Renal cortex interstitium (tissue), 11 donors: ENCODE results near the gene HOXC9. TPM values are rescaled to one million over a fixed set of nuclear protein-coding genes. Genes with fewer than 3 reads are reported as not detected.

ENCODE experiments used
- DNase-seq, 11 donors: peaks; one replicate each; pipeline ENCODE4 v3.0.0-alpha.2; 2013; ENCODE audit warnings: low read depth in 9 of 11, low spot score in 4 of 11; ENCODE audit errors: extremely low read depth in 1 of 11
- polyA plus RNA-seq, 3 donors: library from polyadenylated mRNA; unstranded; fragments of 120-200 nt; gene quantifications; one replicate each; pipeline ENCODE4 v1.2.1, GENCODE V29; 2013; ENCODE audit not compliant: insufficient read length in 3 of 3

HOXC9 gene
- polyA plus RNA-seq, 3 donors = 25.5 to 34.1 (median 26.5) TPM

DNA sequence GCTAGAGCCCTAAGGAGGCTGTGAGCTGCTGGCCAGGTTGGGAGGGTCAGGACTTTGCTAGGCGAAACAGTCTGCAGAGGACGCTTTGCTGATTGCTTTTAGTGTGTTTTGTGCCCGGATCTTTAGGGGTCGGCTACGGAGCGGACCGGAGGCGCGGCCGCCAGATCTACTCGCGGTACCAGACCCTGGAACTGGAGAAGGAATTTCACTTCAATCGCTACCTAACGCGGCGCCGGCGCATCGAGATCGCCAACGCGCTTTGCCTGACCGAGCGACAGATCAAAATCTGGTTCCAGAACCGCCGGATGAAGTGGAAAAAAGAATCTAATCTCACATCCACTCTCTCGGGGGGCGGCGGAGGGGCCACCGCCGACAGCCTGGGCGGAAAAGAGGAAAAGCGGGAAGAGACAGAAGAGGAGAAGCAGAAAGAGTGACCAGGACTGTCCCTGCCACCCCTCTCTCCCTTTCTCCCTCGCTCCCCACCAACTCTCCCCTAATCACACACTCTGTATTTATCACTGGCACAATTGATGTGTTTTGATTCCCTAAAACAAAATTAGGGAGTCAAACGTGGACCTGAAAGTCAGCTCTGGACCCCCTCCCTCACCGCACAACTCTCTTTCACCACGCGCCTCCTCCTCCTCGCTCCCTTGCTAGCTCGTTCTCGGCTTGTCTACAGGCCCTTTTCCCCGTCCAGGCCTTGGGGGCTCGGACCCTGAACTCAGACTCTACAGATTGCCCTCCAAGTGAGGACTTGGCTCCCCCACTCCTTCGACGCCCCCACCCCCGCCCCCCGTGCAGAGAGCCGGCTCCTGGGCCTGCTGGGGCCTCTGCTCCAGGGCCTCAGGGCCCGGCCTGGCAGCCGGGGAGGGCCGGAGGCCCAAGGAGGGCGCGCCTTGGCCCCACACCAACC, 29.8 kb downstream of the HOXC9 start:
- no peak for DNase-seq

DNA sequence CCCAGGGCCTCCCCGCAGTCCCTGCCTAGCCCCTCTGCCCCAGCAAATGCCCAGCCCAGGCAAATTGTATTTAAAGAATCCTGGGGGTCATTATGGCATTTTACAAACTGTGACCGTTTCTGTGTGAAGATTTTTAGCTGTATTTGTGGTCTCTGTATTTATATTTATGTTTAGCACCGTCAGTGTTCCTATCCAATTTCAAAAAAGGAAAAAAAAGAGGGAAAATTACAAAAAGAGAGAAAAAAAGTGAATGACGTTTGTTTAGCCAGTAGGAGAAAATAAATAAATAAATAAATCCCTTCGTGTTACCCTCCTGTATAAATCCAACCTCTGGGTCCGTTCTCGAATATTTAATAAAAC, 30.5 kb downstream of the HOXC9 start:
- no peak for DNase-seq

DNA sequence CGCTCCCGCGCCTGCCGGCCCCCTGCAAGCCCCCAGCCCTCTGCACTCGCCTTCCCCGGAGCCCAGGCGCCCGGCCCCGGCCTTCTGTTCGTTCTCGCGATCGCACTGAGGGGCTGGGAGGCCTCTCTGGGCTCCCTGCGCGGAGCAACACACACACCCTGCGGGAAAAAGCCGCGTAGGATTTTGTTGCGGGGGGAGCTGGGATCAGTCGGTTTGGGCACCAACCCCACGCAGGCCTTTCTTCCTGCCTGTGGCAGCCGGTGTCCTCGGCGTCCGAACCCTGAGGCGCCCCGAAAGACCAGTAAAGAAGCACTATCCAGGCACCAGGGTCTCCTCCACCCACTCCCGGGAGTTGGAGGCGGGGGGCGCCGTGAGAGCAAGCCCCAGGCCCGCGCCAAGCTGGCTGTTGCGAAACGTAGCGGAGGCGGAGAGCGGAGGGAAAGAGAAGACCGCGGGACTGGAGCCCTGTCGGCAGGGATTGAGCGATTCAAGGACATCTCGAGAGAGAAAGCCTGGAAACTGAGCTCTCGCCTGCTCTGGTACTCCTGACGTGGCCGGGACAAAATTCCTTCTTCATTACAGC, 31.0 kb downstream of the HOXC9 start:
- DNase-seq = no peak

DNA sequence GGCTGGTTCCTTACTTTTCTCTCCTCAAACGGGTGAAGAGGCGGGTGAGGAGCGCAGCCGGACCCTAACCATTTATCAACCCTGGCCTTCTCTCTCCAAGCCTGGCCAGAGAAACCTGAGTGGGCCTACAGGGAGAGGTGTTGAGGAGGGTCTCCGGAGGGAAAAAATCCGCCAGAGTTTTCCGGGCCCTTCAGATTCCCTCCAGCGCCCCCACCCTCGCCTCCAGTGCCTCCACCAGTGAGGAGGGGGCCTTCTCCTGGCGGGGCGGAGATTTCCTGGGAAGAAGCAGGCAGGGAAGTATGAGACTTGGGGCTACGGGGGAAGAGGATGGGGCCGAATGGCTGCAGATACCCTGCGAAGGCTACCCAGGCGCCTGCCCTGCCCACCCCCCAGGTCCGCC, 31.5 kb downstream of the HOXC9 start:
- no peak for DNase-seq

DNA sequence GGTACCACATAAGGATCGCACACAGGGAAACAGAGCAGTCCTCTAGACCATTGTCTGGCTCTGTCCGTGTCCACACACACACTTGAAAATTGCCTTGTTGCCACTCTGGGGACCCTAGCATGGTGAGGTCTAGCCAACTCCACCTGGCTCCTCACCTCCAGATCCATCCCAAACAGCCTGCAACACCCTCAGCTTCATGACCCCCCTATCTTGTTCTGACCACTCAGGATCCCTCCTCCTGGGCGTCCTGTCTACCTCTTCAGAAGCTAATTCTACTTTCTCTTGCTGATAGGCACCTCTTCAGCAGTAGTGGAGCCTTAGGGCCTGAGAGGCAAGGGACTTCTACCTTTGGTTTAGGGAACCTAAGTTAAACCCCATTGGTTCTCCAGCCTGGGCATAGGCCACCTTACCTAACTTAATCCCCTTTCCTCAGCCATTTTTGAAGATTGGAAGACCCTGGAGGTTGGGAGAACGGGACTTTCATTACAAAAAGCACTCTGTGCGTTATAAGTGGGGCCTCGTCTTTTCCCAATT, 32.2 kb downstream of the HOXC9 start:
- no peak for DNase-seq

DNA sequence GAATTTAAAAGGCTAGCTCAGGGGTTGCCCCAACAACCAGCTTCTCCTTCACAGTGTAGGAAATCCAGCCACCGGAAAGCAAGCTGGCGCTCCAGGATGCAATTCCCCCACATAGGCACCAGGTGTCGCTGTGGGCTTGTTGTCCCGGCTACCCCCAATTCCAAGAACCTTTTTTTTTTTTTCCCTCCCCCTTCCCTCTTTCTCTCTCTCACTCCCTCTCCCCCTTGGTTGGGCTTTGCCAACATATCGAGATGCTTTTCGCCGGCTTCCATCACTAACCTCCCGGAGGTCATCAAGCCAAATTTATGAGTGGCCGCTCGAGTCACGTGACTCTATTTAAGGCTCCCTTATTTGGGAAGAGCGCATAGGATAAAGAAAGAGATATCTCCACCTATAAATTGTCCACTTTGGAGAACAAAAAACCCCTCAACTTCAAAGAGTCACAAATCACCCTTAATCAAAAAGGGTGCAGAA, 32.7 kb downstream of the HOXC9 start, which contains the start of gene HOXC5:
TSS of gene HOXC5 (plus strand) at position 424 of the 474 bp plus-strand sequence. CDS start 73 bp downstream, outside the sequence.
- peak in 6 of 11 donors; percentile 78 to 89 (median 84) for DNase-seq

DNA sequence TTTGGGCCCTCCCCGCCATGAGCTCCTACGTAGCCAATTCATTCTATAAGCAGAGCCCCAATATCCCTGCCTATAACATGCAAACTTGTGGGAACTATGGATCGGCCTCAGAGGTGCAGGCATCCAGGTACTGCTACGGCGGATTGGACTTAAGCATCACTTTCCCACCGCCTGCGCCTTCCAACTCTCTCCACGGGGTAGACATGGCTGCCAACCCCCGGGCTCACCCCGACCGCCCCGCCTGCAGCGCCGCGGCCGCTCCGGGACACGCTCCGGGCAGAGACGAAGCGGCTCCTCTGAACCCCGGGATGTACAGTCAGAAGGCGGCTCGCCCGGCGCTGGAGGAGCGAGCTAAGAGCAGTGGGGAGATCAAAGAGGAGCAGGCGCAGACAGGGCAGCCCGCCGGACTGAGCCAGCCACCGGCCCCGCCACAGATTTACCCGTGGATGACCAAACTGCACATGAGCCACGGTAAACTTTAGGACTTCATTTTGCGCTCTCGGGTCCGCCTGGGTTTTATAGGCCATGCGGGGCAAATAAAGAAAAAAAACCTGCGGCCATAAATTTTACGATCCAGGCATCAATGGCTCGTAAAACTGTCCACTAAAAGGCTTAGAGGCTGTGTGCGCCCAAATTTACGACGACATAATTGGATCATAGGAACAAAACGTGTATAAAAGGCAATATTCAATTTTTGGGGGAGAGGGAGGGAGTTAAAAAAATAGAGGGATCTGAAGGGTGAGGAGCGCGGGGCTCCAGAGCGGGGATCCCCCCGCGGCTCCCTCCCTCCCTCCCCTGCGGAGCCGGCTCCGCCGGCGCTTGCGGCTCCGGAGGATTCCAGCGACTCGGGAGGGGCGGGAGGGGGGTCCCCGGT, 33.4 kb downstream of the HOXC9 start:
- DNase-seq = peak in 3 of 11 donors; percentile 80 to 88 (median 86)

DNA sequence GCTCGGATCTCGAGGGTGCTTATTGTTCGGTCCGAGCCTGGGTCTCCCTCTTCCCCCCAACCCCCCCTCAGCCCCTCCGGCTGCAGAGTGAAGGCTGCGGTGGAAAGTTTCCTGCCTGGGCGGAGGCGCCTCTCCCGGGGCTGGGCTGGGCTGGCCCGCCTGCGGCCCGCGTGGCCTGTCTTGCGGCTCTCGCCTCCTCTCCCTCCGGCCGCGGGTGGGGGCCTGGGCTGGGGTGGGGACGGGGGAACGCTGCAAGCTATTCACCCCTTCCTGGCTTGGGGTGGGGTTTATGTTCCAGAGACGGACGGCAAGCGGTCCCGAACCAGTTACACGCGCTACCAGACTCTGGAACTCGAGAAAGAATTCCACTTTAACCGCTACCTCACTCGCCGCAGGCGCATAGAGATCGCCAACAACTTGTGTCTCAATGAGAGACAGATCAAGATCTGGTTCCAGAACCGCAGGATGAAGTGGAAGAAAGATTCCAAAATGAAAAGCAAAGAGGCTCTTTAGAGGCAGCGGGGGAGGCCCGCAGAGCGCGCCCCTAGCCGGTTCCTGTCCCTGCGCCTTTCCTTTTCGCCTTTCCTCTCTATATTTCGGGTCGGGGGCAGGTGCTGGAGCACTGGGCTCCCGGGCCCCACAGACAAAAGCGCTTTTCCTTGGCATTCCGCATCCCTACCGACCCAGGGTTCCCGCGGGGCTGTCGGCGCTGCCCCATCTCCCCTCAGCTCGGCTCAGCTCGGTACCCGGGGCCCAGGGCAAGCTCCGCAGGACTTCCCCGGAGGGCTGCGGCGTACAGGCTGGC, 34.2 kb downstream of the HOXC9 start:
- DNase-seq = no peak

DNA sequence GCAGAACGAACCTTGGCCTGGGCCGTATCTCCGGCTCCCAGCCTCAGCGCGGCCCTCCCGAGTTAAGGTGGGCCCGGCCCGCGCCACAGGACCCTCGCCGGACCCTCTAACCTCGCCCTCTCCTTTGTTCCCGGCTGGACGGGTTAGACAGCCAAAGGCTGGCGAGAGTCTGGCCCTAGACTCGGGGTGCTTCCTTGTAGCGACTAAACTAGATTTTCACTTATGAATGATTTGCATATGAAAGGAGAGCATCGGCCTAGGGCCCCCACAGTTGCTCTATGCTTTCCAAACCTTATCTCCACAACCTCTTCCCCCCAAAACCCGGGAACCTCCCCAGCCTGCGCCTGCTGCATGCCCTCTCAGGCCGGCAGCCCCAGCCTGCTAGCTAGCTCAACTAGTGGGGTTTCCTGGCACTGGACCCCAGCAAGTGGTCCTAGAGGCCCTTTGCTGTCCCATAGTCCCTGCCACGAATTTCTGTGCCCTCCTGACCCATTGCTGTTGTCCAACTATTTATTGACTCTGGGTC, 34.9 kb downstream of the HOXC9 start:
- DNase-seq = no peak

DNA sequence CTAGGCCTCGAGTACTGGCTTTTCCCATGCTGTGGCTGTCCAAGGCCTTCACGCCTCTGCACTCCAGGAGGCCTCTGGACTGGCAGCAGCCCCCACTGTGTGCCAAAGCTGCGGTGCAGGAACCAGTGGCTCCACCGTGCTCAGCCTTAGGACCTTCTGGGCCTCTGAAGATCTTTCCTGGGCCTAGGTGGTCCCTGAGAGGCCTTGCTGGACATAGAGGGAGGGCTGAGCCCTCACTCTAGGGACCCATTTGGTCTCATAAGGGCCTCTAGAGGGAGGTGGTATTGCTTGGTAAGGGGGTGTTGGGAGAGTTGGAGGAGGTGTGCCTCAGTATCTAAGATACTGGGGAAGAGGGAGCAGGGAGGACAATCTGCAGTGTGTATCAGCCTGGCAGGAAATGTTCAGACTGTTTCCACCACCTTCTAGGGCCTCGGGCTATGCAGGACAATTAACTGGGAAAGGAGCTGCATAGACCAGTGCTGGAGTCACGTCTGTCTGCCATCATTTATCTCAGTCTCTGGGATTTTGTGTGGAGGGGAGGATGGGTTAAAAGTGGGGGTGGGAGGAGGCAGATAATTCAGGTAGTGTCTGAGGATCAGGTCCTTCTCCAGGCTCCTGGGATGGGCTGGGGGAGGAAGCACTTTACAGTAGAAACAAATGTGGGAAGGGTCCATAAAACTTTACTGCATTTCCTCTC, 35.8 kb downstream of the HOXC9 start:
- DNase-seq = no peak

DNA sequence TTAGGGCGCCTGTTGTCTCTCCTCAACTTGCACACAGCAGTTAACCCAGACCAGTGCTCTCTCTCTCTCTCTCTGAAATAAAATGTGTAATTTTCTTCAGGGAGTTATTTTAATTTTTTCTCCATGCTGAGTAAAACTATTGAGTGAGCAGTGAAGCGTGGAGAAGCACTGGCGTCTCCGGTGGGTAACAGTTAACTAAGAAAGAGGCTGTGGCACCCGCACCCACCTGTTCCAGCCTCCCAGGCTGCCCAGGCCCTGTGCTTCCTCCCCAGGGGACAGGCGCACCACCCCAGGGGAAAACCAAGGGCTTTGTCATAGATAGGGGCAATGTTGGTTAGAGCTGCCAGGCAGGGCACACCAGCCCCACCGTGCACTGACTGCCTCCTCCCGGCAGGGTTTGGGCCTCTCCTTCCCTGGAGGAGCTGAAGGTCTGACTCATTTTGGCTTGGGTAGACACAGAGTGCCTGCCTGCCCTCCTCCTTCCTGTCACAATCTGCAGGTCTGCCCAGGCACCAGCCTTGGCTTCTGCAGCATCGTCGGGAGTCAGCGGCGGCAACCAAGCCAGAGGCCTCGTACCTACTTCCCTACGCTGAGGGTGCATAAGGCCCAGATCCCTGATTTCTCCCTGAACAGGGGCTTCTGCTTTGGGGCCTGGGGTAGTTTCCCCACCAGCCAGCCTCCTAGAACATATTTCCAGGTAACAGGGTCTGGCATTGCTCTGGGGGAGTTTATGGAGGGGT, 36.8 kb downstream of the HOXC9 start:
- no peak for DNase-seq

DNA sequence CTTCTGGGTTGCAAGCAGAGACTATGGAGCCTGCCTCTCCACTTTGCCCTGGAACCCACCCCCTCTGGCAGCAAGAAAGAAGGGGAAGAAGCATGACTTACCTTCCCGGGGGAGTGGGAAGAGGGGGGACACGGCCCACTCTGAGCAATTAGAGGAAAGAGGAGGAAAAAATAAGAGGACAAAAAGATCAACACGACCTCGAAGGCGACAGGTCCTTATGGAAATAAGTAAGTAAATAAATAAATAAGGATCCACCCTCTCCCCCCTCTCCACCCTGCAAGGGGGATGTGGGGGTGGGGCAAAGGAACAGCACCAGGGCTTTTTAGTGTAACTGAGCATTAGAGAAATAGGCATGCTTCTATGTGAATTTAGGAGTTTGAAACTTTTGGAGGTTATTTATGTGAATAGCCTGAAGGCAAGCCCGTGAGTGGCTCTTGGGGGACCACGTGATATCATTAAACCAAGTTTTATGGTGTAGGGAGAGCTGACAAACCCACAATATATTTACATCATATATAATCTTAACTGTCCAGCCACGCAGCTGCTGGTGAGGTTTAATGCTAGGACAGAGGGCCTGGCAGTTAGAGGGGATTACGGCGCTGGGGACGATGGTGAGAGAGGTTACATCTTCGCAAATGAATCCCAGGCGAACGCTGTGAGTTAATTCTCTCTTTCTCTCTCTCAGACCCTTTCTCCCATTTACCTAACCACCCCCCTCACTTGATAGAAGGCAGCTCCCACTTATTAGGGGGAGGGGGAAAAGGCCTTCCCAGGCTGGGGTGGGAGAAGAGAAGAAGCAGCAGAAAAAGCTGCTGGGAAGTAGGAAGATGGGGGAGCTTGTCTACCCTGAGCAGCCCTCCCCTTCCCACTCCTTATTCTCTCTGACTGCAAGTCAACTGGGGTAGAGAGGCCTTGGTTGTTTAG, 37.7 kb downstream of the HOXC9 start:
- peak in 1 of 11 donors; percentile 79 for DNase-seq

DNA sequence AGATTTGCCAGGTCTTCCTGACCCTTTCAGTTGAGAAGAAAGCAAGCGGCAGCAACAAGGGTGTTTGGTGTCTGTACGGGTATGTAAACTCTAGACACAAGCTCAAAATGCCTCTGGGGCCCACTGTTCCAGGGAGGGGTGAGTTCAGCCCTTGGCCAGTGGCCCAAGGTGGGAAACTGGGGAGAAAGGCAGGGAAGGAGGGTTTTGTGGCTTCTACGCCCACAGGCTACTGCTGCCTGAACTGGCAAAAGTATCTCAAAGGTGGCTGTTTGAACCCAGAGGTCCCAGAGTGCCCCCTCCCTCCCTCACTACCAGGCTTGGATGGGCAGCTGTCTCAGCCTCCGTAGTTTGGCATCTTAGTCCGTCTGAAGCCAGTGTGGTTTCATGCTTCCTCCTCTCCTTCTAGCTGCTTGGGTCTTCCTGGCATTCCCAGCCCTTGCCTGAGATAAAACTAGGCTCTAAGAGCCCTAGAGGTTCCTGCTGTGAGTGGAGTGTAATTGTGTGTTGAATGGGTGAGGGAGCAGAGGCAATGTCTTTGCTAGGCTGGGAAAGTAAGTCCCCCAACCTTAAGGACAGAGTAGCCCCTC, 38.4 kb downstream of the HOXC9 start:
- DNase-seq = no peak

DNA sequence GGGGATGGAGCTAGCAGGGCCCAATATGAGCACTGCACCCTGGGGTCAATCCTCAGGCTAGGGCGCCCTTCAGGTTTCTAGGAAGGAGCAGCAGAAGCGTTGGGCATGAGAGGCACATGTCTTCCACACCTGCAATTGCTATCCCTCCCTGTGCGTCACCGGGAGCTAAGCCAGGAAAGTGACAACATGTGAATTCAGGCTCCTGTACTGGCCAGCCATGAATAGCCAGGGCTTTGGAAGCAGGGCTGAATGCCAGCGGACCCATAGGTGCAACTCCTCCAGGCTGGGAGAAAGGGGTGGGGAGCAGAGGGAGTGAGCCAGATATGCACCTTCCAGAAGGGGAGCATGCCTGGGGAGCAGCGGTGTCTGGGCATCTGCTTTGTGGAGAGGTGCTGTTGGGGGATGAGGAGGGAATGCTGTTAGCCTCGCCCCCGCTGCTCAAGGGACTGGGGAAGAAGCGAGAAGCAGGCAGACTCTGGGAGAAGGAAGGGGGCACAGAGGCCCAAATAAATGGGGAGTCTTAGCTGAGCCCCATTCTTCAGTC, 39.0 kb downstream of the HOXC9 start:
- DNase-seq = no peak

DNA sequence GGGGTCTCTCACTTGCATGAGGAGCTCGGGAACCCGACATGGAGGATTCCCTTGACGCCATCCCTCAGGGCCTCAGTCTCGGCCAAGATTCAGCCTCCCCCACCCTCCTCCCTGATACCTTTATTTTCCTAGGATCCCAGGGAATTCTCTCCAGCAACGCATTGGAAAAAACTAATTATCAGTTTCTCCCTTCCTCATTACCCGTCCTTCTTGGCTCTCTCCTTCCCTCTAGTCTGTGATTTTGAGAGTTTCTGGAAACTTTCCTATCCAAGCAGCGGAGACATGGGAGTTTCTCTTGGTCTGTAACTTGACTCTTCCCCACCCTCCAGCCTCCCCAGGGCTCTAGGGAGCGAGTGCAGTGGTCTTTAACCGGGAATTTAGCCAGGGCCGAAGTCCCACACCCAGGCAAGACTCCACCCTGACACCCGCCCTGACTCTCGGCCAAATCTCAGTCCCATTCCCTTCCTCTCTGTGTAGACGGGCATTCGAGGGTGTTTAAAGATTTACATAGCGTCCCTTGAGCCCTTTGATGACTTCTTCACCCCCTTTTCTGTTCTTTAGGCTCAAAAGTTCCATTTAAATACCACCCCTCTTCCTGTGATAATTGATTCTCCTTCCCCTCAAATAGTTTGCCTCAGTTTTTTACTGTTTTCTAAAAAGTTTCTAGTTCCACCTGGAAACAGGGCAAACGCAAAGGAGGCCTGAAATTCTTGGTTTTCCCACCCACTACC, 39.6 kb downstream of the HOXC9 start:
- no peak for DNase-seq
